Sigmoid colon (tissue), 7 donors: ENCODE data around the gene SRXN1. TPM values are rescaled to one million over a fixed set of nuclear protein-coding genes. Genes with fewer than 3 reads are reported as not detected.
A peak's percentile ranks its signal among the peaks of the same experiment; 100 is the strongest.
"Not testable (repeated sequence)": the region's sequence is repeated elsewhere in the genome, so short reads cannot be mapped to it uniquely, and the experiment has no call there.

ENCODE experiments used
- DNase-seq: peaks from one replicate; pipeline ENCODE4 v3.0.0-alpha.2; 2019
- H3K27ac ChIP-seq, 4 donors: fragments of 200-600 bp; sonication (generic); one replicate each; pipeline ENCODE4 v1.5.1; 2016 to 2019; ENCODE audit warnings: mild to moderate bottlenecking in 1 of 4
- H3K27me3 ChIP-seq, 3 donors: fragments of 200-600 bp; sonication (generic); one replicate each; pipeline ENCODE4 v1.5.1; 2019; ENCODE audit warnings: mild to moderate bottlenecking in 1 of 3
- H3K36me3 ChIP-seq, 4 donors: fragments of 200-600 bp; sonication (generic); one replicate each; pipeline ENCODE4 v1.5.1; 2016 to 2019
- H3K4me1 ChIP-seq, 4 donors: fragments of 200-600 bp; sonication (generic); one replicate each; pipeline ENCODE4 v1.5.1; 2017 to 2019
- H3K4me3 ChIP-seq, 4 donors: fragments of 200-600 bp; sonication (generic); one replicate each; pipeline ENCODE4 v1.5.1; 2017 to 2019; ENCODE audit warnings: mild to moderate bottlenecking in 2 of 4, moderate library complexity in 1 of 4
- H3K9me3 ChIP-seq, 4 donors: fragments of 200-600 bp in 3 of 4; sonication (generic) in 3 of 4; one replicate each; pipeline versions ENCODE4 v1.5.1 to v1.6.1; 2013 to 2019
- CTCF ChIP-seq, 4 experiments: fragments of 450-650 bp in 3 of 4; fragments of 200-600 bp in 1 of 4; IDR thresholded peaks; one replicate each; pipeline ENCODE4 v1.5.1; 2016 to 2019; ENCODE audit warnings: antibody characterized with exemption in 4 of 4, mild to moderate bottlenecking in 3 of 4, moderate library complexity in 2 of 4
- EP300 ChIP-seq, 4 donors: sonication (generic); formaldehyde crosslinking; IDR thresholded peaks; one replicate each; pipeline ENCODE4 v1.6.1; 2017; ENCODE audit warnings: antibody characterized with exemption in 4 of 4
- POLR2A ChIP-seq, 2 donors: fragments of 450-650 bp; IDR thresholded peaks; one replicate each; pipeline ENCODE4 v1.6.1; 2016; ENCODE audit warnings: antibody characterized with exemption in 2 of 2, mild to moderate bottlenecking in 2 of 2, moderate library complexity in 2 of 2
- POLR2AphosphoS5 ChIP-seq, 4 donors: sonication (generic); formaldehyde crosslinking; IDR thresholded peaks; one replicate each; pipeline ENCODE4 v1.6.1; 2017; ENCODE audit warnings: antibody characterized with exemption in 4 of 4
- WGBS, 2 donors: extraction: QIAGEN DNeasy Blood & Tissue Kit; methylation state at CpG; one replicate each; pipeline ENCODE4 v1.1.7; 2013; 5-methylcytosine and 5-hydroxymethylcytosine counted together
- intact Hi-C: fragments of 100-400 bp; cut with DNase I; formaldehyde crosslinking; loops from one replicate; pipeline ENCODE4 v1.15.1; 2023
- polyA plus RNA-seq, 3 donors: library from polyadenylated mRNA; stranded (reverse); fragments of 200-250 nt; gene quantifications; one replicate each; pipeline ENCODE4 v1.2.3, GENCODE V29; 2013
- total RNA-seq, 4 donors: library from RNA; depleted of rRNA; stranded (reverse); fragments of >200 nt; gene quantifications; one replicate each; pipeline ENCODE4 v1.1.0, GENCODE V29; 2016
- donor health status: healthy with polysubstance abuse.
- donor health status: Bipolar disorder and iron deficiency.
- donor health status: healthy.

The SRXN1 gene
- total and polyA plus RNA-seq, 7 donors: 16.8 to 35.6 (median 27.5) TPM

- TF ChIP-seq POLR2AphosphoS5 (IDR thresholded peaks at IDR 0.05) (no peak), EP300 (IDR thresholded peaks at IDR 0.05) (no peak)
- 86 to 89% methylated on average over 10 of the region's 10 CpGs for WGBS, 2 donors
- Histone ChIP-seq H3K36me3 (peaks cover 14 to 39% (median 26%) of the 10 kb centered on the region in 4 donors), H3K27me3 (peaks cover 0 to 17% (median 9%) of the 10 kb centered on the region in 3 donors), H3K9me3 (no peaks in the 10 kb centered on the region), H3K4me1 (peaks cover 0 to 15% (median 12%) of the 10 kb centered on the region in 4 donors), H3K4me3 (no peak overlapping the region), H3K27ac (no peak overlapping the region)
- intact Hi-C loops: no loop called here
- no peak for DNase-seq
Measured at GRCh38 chr20:646107-646867, 6.7 kb downstream of the SRXN1 start.

- H3K9me3 ChIP-seq: no peaks in the 10 kb centered on the region
- peaks cover 0 to 15% (median 12%) of the 10 kb centered on the region in 4 donors for H3K4me1 ChIP-seq
- intact Hi-C loops: no loop called here
- 15 to 19% methylated on average over 20 of the region's 20 CpGs for WGBS, 2 donors
- H3K4me3 ChIP-seq: no peak overlapping the region
- H3K36me3 ChIP-seq: peaks cover 14 to 36% (median 24%) of the 10 kb centered on the region in 4 donors
- no peak for TF ChIP-seq POLR2A (IDR thresholded peaks at IDR 0.05)
- peak; percentile 54 to 88 (median 80) for TF ChIP-seq CTCF (IDR thresholded peaks at IDR 0.05)
- TF ChIP-seq POLR2AphosphoS5 (IDR thresholded peaks at IDR 0.05): no peak
- peaks cover 0 to 21% (median 9%) of the 10 kb centered on the region in 3 donors for H3K27me3 ChIP-seq
- no peak for DNase-seq
- H3K27ac ChIP-seq: no peak overlapping the region
Measured at GRCh38 chr20:645318-646106, 7.5 kb downstream of the SRXN1 start.

- 77 to 82% methylated on average over 11 of the region's 11 CpGs for WGBS, 2 donors
- Histone ChIP-seq H3K9me3 (no peaks in the 10 kb centered on the region), H3K4me1 (peaks cover 0 to 15% (median 12%) of the 10 kb centered on the region in 4 donors), H3K27ac (no peak overlapping the region), H3K36me3 (peaks cover 14 to 29% (median 21%) of the 10 kb centered on the region in 4 donors), H3K4me3 (no peak overlapping the region), H3K27me3 (peaks cover 0 to 21% (median 9%) of the 10 kb centered on the region in 3 donors)
- DNase-seq: no peak
- TF ChIP-seq CTCF (IDR thresholded peaks at IDR 0.05) (no peak), POLR2A (IDR thresholded peaks at IDR 0.05) (no peak), POLR2AphosphoS5 (IDR thresholded peaks at IDR 0.05) (no peak), EP300 (IDR thresholded peaks at IDR 0.05) (no peak)
- intact Hi-C loops: no loop called here
Measured at GRCh38 chr20:644692-645317, 8.2 kb downstream of the SRXN1 start.

GRCh38 chr20:642398-643174 is 10.4 kb downstream of the SRXN1 start:
- Histone ChIP-seq H3K27ac (peak overlapping the region in 2 of 4 donors; percentile 29 to 38), H3K27me3 (peaks cover 0 to 21% (median 9%) of the 10 kb centered on the region in 3 donors), H3K9me3 (no peaks in the 10 kb centered on the region), H3K36me3 (peaks cover 3 to 8% (median 4%) of the 10 kb centered on the region in 4 donors), H3K4me1 (peaks cover 0 to 15% (median 12%) of the 10 kb centered on the region in 4 donors), H3K4me3 (peak overlapping the region; percentile 10 to 49 (median 41))
- intact Hi-C loops: loop anchor here (2.0 kb wide), 1 partner anchor 82 kb away; no protein-coding TSS in a partner anchor
- 10 to 11% methylated on average over 57 of the region's 57 CpGs for WGBS, 2 donors
- no peak for TF ChIP-seq POLR2AphosphoS5 (IDR thresholded peaks at IDR 0.05)
- no peak for DNase-seq

- Histone ChIP-seq H3K27ac (peak overlapping the region in 2 of 4 donors; percentile 29 to 38), H3K27me3 (peaks cover 0 to 21% (median 9%) of the 10 kb centered on the region in 3 donors), H3K4me3 (peak overlapping the region; percentile 10 to 49 (median 41)), H3K4me1 (peaks cover 0 to 15% (median 12%) of the 10 kb centered on the region in 4 donors)
- DNase-seq, H3K36me3 ChIP-seq, H3K9me3 ChIP-seq: not testable (repeated sequence)
- intact Hi-C loops: loop anchor here (2.0 kb wide), 1 partner anchor 81 kb away; no protein-coding TSS in a partner anchor
- WGBS, 2 donors: 13 to 30% methylated on average over 5 to 6 of the region's 13 CpGs
Measured at GRCh38 chr20:642013-642397, 11.0 kb downstream of the SRXN1 start.
